Sigmoid colon (tissue), 7 donors: ENCODE data around the gene KIF19. TPM values are rescaled to one million over a fixed set of nuclear protein-coding genes. Genes with fewer than 3 reads are reported as not detected.
A peak's percentile ranks its signal among the peaks of the same experiment; 100 is the strongest.

Experiments used
- DNase-seq: peaks from one replicate; pipeline ENCODE4 v3.0.0-alpha.2; 2019
- H3K27ac ChIP-seq, 4 donors: fragments of 200-600 bp; sonication (generic); one replicate each; pipeline ENCODE4 v1.5.1; 2016 to 2019; ENCODE audit warnings: mild to moderate bottlenecking in 1 of 4
- H3K27me3 ChIP-seq, 3 donors: fragments of 200-600 bp; sonication (generic); one replicate each; pipeline ENCODE4 v1.5.1; 2019; ENCODE audit warnings: mild to moderate bottlenecking in 1 of 3
- H3K36me3 ChIP-seq, 4 donors: fragments of 200-600 bp; sonication (generic); one replicate each; pipeline ENCODE4 v1.5.1; 2016 to 2019
- H3K4me1 ChIP-seq, 4 donors: fragments of 200-600 bp; sonication (generic); one replicate each; pipeline ENCODE4 v1.5.1; 2017 to 2019
- H3K4me3 ChIP-seq, 4 donors: fragments of 200-600 bp; sonication (generic); one replicate each; pipeline ENCODE4 v1.5.1; 2017 to 2019; ENCODE audit warnings: mild to moderate bottlenecking in 2 of 4, moderate library complexity in 1 of 4
- H3K9me3 ChIP-seq, 4 donors: fragments of 200-600 bp in 3 of 4; sonication (generic) in 3 of 4; one replicate each; pipeline versions ENCODE4 v1.5.1 to v1.6.1; 2013 to 2019
- EP300 ChIP-seq, 4 donors: sonication (generic); formaldehyde crosslinking; IDR thresholded peaks; one replicate each; pipeline ENCODE4 v1.6.1; 2017; ENCODE audit warnings: antibody characterized with exemption in 4 of 4
- POLR2A ChIP-seq, 2 donors: fragments of 450-650 bp; IDR thresholded peaks; one replicate each; pipeline ENCODE4 v1.6.1; 2016; ENCODE audit warnings: antibody characterized with exemption in 2 of 2, mild to moderate bottlenecking in 2 of 2, moderate library complexity in 2 of 2
- POLR2AphosphoS5 ChIP-seq, 4 donors: sonication (generic); formaldehyde crosslinking; IDR thresholded peaks; one replicate each; pipeline ENCODE4 v1.6.1; 2017; ENCODE audit warnings: antibody characterized with exemption in 4 of 4
- WGBS, 2 donors: extraction: QIAGEN DNeasy Blood & Tissue Kit; methylation state at CpG; one replicate each; pipeline ENCODE4 v1.1.7; 2013; 5-methylcytosine and 5-hydroxymethylcytosine counted together
- intact Hi-C: fragments of 100-400 bp; cut with DNase I; formaldehyde crosslinking; loops from one replicate; pipeline ENCODE4 v1.15.1; 2023
- polyA plus RNA-seq, 3 donors: library from polyadenylated mRNA; stranded (reverse); fragments of 200-250 nt; gene quantifications; one replicate each; pipeline ENCODE4 v1.2.3, GENCODE V29; 2013
- total RNA-seq, 4 donors: library from RNA; depleted of rRNA; stranded (reverse); fragments of >200 nt; gene quantifications; one replicate each; pipeline ENCODE4 v1.1.0, GENCODE V29; 2016
- TF ChIP-seq, protein P1 (sequence below), 4 experiments: fragments of 450-650 bp in 3 of 4; fragments of 200-600 bp in 1 of 4; IDR thresholded peaks; one replicate each; pipeline ENCODE4 v1.5.1; 2016 to 2019; ENCODE audit warnings: antibody characterized with exemption in 4 of 4, mild to moderate bottlenecking in 3 of 4, moderate library complexity in 2 of 4
- donor health status: healthy with polysubstance abuse.
- donor health status: Bipolar disorder and iron deficiency.
- donor health status: healthy.

Gene KIF19
- total and polyA plus RNA-seq, 7 donors: 0.36 to 3.3 (median 0.80) TPM; not detected in 1

DNA sequence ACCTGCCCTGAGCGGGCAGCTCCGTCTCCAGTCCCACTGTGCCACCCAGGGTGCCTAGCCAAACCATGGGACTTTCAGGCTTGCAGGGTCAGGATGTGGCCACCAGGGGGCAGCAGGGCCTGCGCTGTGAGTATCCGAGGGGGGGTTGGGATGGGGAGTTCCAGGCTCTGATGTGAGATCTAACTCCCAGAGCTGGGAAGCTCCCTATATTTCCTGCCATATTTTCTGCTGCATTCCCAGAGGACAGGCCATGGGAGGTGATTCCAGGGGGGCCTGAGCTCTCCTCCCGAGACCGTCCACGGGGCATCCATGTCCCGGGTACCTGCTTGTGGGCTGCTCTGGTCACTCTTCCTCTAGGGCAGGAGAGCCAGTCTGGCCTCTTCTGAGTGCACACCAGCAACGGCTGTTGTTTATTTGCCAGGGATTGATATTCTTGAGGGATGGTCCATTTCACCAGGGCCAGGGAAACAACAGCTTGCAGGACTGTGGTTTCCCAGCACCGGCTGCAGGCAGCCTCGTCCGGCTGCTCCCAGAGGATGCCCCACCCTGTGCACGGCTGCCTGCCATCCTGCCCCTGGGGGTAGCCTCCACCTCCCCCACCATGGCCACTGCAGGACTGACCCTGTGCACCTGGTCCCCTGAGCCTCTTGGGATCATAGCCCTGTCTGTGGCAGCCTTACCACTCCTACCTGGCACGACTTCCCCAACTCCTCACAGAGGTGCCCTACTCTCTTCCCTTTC lies 42.5 kb downstream of the KIF19 start:
- TF ChIP-seq POLR2A (IDR thresholded peaks at IDR 0.05): no peak
- TF ChIP-seq EP300 (IDR thresholded peaks at IDR 0.05): no peak
- TF ChIP-seq, protein P1, sequence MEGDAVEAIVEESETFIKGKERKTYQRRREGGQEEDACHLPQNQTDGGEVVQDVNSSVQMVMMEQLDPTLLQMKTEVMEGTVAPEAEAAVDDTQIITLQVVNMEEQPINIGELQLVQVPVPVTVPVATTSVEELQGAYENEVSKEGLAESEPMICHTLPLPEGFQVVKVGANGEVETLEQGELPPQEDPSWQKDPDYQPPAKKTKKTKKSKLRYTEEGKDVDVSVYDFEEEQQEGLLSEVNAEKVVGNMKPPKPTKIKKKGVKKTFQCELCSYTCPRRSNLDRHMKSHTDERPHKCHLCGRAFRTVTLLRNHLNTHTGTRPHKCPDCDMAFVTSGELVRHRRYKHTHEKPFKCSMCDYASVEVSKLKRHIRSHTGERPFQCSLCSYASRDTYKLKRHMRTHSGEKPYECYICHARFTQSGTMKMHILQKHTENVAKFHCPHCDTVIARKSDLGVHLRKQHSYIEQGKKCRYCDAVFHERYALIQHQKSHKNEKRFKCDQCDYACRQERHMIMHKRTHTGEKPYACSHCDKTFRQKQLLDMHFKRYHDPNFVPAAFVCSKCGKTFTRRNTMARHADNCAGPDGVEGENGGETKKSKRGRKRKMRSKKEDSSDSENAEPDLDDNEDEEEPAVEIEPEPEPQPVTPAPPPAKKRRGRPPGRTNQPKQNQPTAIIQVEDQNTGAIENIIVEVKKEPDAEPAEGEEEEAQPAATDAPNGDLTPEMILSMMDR (IDR thresholded peaks at IDR 0.05): peak; percentile 51 to 94 (median 88)
- WGBS, 2 donors: 6 to 22% methylated on average over 14 of the region's 14 CpGs
- peak; percentile 78 for DNase-seq
- Histone ChIP-seq H3K4me1 (peaks cover 0 to 7% (median 2%) of the 10 kb centered on the region in 4 donors), H3K27me3 (peaks cover 0 to 23% (median 6%) of the 10 kb centered on the region in 3 donors), H3K36me3 (no peaks in the 10 kb centered on the region), H3K9me3 (no peaks in the 10 kb centered on the region), H3K27ac (no peak overlapping the region), H3K4me3 (no peak overlapping the region)
- intact Hi-C loops: no loop called here

DNA sequence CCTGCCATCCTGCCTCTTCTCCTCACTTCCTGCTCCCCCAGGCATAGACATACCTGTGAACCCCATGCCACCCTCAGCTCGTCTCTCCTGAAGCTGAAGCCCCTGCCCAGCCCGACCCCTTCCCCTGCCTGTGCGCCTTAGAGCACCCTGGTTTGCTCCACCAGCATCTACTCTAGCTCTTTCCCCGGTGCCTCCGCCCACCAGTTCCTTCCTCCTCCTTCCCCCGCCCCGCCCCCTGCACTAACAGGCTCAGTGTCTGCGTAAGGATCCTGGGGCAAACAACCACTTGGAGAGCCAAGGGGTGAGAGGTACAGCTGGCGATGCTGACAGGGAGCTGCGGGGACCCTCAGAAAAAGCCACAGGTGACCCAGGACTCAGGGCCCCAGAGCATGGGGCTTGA lies 43.2 kb downstream of the KIF19 start:
- no peak overlapping the region for H3K27ac ChIP-seq
- no peak overlapping the region for H3K4me3 ChIP-seq
- peaks cover 0 to 23% (median 6%) of the 10 kb centered on the region in 3 donors for H3K27me3 ChIP-seq
- DNase-seq: no peak
- intact Hi-C loops: no loop called here
- H3K36me3 ChIP-seq: no peaks in the 10 kb centered on the region
- H3K9me3 ChIP-seq: no peaks in the 10 kb centered on the region
- peaks cover 0 to 7% (median 6%) of the 10 kb centered on the region in 4 donors for H3K4me1 ChIP-seq
- WGBS, 2 donors: 21 to 33% methylated on average over 10 of the region's 10 CpGs
- TF ChIP-seq, protein P1 (IDR thresholded peaks at IDR 0.05): no peak
- TF ChIP-seq POLR2AphosphoS5 (IDR thresholded peaks at IDR 0.05): no peak
- TF ChIP-seq POLR2A (IDR thresholded peaks at IDR 0.05): no peak
- TF ChIP-seq EP300 (IDR thresholded peaks at IDR 0.05): no peak

DNA sequence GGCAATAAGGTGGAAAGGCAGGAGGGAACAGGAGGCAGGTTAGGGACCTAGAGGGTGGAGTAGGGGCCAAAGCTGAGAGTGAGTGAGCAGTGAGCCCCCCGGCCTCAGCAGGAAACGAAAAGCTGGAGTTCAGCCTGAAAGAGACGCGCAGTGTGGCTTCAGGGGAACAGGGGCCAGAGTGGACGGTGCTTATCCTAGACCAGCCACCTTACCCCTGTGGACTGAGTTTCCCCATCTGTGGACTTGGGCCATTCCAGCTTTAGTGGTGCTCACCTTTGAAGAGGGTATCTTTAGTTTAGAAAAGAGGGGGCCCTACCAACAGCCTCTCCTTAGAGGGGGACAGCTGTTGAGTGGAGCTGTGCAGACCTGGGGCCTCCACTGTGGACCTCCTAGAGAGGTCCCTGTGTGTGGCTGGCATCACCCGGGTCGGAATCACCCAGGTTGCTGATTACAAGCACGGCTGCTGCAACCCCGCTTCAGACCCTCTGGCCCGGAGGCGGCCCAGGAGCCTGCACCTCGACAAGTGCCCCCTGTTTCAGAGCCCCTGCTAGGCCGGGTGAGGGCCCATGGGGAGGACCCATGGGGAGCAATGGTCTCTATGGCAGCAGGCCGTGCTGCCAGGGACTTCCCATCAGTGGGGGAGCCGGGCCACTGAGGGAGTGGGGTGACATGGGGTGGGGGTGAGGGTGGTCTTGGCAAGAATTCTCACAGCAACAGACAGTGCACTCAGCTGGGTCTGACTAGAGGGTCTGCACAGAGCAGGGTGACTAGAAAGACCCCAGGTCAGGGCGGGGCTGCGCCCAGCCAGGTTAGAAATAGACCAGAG lies 43.9 kb downstream of the KIF19 start:
- intact Hi-C loops: no loop called here
- H3K27me3 ChIP-seq: peaks cover 0 to 23% (median 6%) of the 10 kb centered on the region in 3 donors
- H3K9me3 ChIP-seq: no peaks in the 10 kb centered on the region
- no peak for DNase-seq
- no peaks in the 10 kb centered on the region for H3K36me3 ChIP-seq
- TF ChIP-seq POLR2A (IDR thresholded peaks at IDR 0.05): no peak
- no peak for TF ChIP-seq EP300 (IDR thresholded peaks at IDR 0.05)
- TF ChIP-seq POLR2AphosphoS5 (IDR thresholded peaks at IDR 0.05): no peak
- peaks cover 0 to 7% (median 6%) of the 10 kb centered on the region in 4 donors for H3K4me1 ChIP-seq
- H3K27ac ChIP-seq: no peak overlapping the region
- H3K4me3 ChIP-seq: no peak overlapping the region
- 93% methylated on average over 17 of the region's 17 CpGs for WGBS, 2 donors

DNA sequence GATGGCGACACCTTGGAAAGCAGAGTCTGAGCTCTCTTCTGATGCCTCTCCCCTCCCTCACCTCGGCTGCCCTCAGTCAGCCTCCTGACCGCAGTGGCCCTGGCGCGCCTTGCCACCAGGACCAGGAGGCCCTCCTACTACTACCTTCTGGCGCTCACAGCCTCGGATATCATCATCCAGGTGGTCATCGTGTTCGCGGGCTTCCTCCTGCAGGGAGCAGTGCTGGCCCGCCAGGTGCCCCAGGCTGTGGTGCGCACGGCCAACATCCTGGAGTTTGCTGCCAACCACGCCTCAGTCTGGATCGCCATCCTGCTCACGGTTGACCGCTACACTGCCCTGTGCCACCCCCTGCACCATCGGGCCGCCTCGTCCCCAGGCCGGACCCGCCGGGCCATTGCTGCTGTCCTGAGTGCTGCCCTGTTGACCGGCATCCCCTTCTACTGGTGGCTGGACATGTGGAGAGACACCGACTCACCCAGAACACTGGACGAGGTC lies 45.7 kb downstream of the KIF19 start:
- TF ChIP-seq, protein P1 (IDR thresholded peaks at IDR 0.05): no peak
- TF ChIP-seq EP300 (IDR thresholded peaks at IDR 0.05) (no peak), POLR2A (IDR thresholded peaks at IDR 0.05) (no peak), POLR2AphosphoS5 (IDR thresholded peaks at IDR 0.05) (no peak)
- Histone ChIP-seq H3K4me3 (no peak overlapping the region), H3K27ac (no peak overlapping the region), H3K9me3 (no peaks in the 10 kb centered on the region), H3K4me1 (peaks cover 0 to 7% (median 6%) of the 10 kb centered on the region in 4 donors), H3K27me3 (peaks cover 0 to 23% (median 6%) of the 10 kb centered on the region in 3 donors), H3K36me3 (no peaks in the 10 kb centered on the region)
- 95% methylated on average over 26 of the region's 26 CpGs for WGBS, 2 donors
- intact Hi-C loops: no loop called here
- no peak for DNase-seq

DNA sequence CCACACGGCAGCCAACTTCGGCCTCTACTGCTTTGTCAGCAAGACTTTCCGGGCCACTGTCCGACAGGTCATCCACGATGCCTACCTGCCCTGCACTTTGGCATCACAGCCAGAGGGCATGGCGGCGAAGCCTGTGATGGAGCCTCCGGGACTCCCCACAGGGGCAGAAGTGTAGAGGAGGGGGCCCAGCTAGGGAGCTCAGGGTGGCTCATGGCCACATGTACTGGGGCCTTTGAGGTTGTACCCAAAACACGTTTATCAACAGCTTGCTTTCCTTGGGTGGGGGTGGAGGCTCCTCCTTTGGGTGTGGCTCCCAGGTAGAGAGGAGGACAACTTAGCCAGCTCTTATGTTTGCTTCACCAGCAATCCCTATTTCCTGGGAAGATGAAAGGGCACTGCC lies 46.4 kb downstream of the KIF19 start:
- no peaks in the 10 kb centered on the region for H3K36me3 ChIP-seq
- no peaks in the 10 kb centered on the region for H3K9me3 ChIP-seq
- intact Hi-C loops: no loop called here
- no peak for DNase-seq
- peaks cover 0 to 22% (median 6%) of the 10 kb centered on the region in 3 donors for H3K27me3 ChIP-seq
- H3K4me1 ChIP-seq: peaks cover 0 to 7% (median 6%) of the 10 kb centered on the region in 4 donors
- TF ChIP-seq POLR2AphosphoS5 (IDR thresholded peaks at IDR 0.05) (no peak), POLR2A (IDR thresholded peaks at IDR 0.05) (no peak), EP300 (IDR thresholded peaks at IDR 0.05) (no peak)
- TF ChIP-seq, protein P1 (IDR thresholded peaks at IDR 0.05): no peak
- no peak overlapping the region for H3K27ac ChIP-seq
- H3K4me3 ChIP-seq: no peak overlapping the region
- WGBS, 2 donors: 85 to 92% methylated on average over 9 of the region's 9 CpGs
